Peyer's patch (tissue), 4 donors: ENCODE results near the gene ALG9.

Source experiments
- POLR2A ChIP-seq, 2 donors: fragments of 450-650 bp; IDR thresholded peaks; one replicate each; pipeline ENCODE4 v1.5.1; 2017; ENCODE audit warnings: antibody characterized with exemption in 2 of 2, mild to moderate bottlenecking in 2 of 2, moderate library complexity in 2 of 2
- TF ChIP-seq, protein P1 (sequence below), 6 experiments: fragments of 450-650 bp in 4 of 6; fragments of 200-600 bp in 2 of 6; sonication (generic) in 1 of 6; IDR thresholded peaks; one replicate each; pipeline ENCODE4 v1.5.1; 2017 to 2019; ENCODE audit warnings: antibody characterized with exemption in 6 of 6, mild to moderate bottlenecking in 3 of 6, moderate library complexity in 1 of 6

DNA sequence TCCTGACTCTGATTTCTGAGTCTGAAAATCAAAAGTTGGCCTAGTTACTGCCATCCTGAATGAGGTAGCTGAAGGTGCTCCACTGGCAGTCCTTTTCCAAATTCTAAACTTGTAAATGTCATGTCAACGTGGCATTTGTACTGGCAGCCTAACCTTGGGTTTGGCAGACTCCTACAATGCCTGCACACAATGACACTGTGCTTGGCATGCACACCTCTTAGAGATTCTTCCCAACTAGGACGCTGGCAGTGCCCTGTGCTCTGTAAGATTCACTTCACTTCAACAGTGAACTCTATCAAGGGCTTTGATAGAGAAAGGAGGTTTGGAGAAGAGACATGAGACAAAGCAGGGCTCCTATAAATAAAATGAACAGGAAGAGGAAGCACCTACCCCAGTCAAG, 83.3 kb downstream of the ALG9 start:
- TF ChIP-seq, protein P1, sequence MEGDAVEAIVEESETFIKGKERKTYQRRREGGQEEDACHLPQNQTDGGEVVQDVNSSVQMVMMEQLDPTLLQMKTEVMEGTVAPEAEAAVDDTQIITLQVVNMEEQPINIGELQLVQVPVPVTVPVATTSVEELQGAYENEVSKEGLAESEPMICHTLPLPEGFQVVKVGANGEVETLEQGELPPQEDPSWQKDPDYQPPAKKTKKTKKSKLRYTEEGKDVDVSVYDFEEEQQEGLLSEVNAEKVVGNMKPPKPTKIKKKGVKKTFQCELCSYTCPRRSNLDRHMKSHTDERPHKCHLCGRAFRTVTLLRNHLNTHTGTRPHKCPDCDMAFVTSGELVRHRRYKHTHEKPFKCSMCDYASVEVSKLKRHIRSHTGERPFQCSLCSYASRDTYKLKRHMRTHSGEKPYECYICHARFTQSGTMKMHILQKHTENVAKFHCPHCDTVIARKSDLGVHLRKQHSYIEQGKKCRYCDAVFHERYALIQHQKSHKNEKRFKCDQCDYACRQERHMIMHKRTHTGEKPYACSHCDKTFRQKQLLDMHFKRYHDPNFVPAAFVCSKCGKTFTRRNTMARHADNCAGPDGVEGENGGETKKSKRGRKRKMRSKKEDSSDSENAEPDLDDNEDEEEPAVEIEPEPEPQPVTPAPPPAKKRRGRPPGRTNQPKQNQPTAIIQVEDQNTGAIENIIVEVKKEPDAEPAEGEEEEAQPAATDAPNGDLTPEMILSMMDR (IDR thresholded peaks at IDR 0.05) = no peak
- TF ChIP-seq POLR2A (IDR thresholded peaks at IDR 0.05) = no peak
